ENCODE results near the gene DNALI1. TPM values are rescaled to one million over a fixed set of nuclear protein-coding genes. Genes with fewer than 3 reads are reported as not detected.
A peak's percentile ranks its signal among the peaks of the same experiment; 100 is the strongest.

Gene DNALI1
- total and polyA plus RNA-seq, 2 donors (not counting 3 experiments of a cell fraction or from before 2014, with no cell fraction given), result 5.2 to 8.1 TPM

DNA sequence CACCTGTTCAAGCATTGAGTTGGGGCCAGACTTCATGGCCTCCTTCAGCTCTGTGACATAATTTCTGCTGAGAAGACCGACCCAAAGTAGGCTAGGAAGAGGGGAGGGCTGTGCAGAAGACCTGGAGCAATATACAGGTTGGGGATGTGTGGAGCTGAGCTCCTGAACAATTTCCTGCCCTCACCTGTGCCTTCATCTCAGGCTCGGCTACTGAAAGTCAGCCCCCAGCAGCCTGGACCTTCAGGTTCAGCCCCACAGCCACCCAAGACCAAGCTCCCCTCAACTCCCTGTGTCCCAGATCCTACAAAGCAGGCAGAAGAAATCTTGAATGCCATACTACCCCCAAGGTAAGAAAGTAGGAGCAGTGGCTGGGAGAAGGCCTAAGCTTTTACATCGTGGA, 662 bp downstream of the DNALI1 start:
- no peak for TF ChIP-seq POLR2AphosphoS5 (IDR thresholded peaks at IDR 0.05; ENCODE audit: insufficient read depth, low read depth, low read length)
- TF ChIP-seq EZH2 (IDR thresholded peaks at IDR 0.05; ENCODE audit: borderline replicate concordance, low read depth, low read length, severe bottlenecking), result no peak
- TF ChIP-seq POLR2A (IDR thresholded peaks at IDR 0.05; ENCODE audit: low read depth, low read length), result no peak
- no peak for TF ChIP-seq MAX (IDR thresholded peaks at IDR 0.05; ENCODE audit: insufficient read depth, insufficient read length)
- TF ChIP-seq FOS (IDR thresholded peaks at IDR 0.05; ENCODE audit: borderline replicate concordance, insufficient read depth, low read length), result no peak
- TF ChIP-seq MYC (IDR thresholded peaks at IDR 0.05; ENCODE audit: low read depth, low read length), result no peak
- TF ChIP-seq JUN (IDR thresholded peaks at IDR 0.05; ENCODE audit: borderline replicate concordance, insufficient read depth, insufficient read length, low read depth), result no peak
- no peak for TF ChIP-seq GATA2 (IDR thresholded peaks at IDR 0.05; ENCODE audit: insufficient read depth, insufficient read length, low read depth, low read length)
- TF ChIP-seq CTCF (IDR thresholded peaks at IDR 0.05; ENCODE audit: extremely low read depth in 1 of 2, insufficient read depth in 1 of 2, low read depth in 1 of 2, low read length in 2 of 2), result no peak
- Histone ChIP-seq H3K27ac (ENCODE audit: insufficient read depth, low read depth, low read length) (no peak overlapping the region), H4K20me1 (replicated peaks; ENCODE audit: control insufficient read depth, extremely low read depth, insufficient read depth, low read length) (no peaks in the 10 kb centered on the region), H3K4me3 (replicated peaks in 1 of 3; ENCODE audit: insufficient read depth in 1 of 3, low read depth in 1 of 3, low read length in 3 of 3) (peak overlapping the region in 1 of 3 experiments; percentile 26), H3K9me3 (replicated peaks; ENCODE audit: control insufficient read depth, insufficient read depth, low read length) (no peaks in the 10 kb centered on the region), H2AFZ (ENCODE audit: low read depth, low read length) (no peak overlapping the region), H3K9me1 (replicated peaks; ENCODE audit: control insufficient read depth, extremely low read depth, insufficient read depth, low read length) (no peaks in the 10 kb centered on the region), H3K36me3 (ENCODE audit: control insufficient read depth in 2 of 2, extremely low read depth in 1 of 2, insufficient read depth in 2 of 2, low read length in 2 of 2) (no peaks in the 10 kb centered on the region), H3K27me3 (ENCODE audit: control insufficient read depth in 2 of 2, insufficient read depth in 2 of 2, low read length in 2 of 2) (no peaks in the 10 kb centered on the region), H3K4me1 (ENCODE audit: control insufficient read depth, extremely low read depth, insufficient read depth, low read length) (peaks cover 14% of the 10 kb centered on the region), H3K9ac (replicated peaks; ENCODE audit: extremely low read depth, insufficient read depth, low read length) (no peak overlapping the region), H3K79me2 (ENCODE audit: control insufficient read depth, insufficient read depth, low read length) (peaks cover 17% of the 10 kb centered on the region), H3K4me2 (ENCODE audit: insufficient read depth, low read length) (no peak overlapping the region)
- intact Hi-C loops (cut with micrococcal nuclease) (loop anchor here (2.0 kb wide), 2 partner anchors 133 to 251 kb away; partner anchors contain the start of gene YRDC), dilution Hi-C loops (cut with MboI; ENCODE audit: extremely low pct_ligation_motif_present, low sequenced_read_pairs) (no loop called here)
- CTCF ChIA-PET, result interaction anchor here (1.1 to 1.9 kb wide), 3 partner anchors 18 to 303 kb away, joined by 3 to 6 read pairs (median 4); a partner anchor contains a TSS
- DNase-seq (ENCODE audit: low read depth, low spot score), result no peak
- POLR2A ChIA-PET, result no interaction called here
- no TSS peak for BruUV-seq (replicated peaks)
- FAIRE-seq, result no peak
